DND-41 (cell line): ENCODE measurements around the gene ANKRD6.

ENCODE experiments used
- ATAC-seq: fragments of 200-7000 bp; cut with Tn5 transposase; 3 replicates; pipeline ENCODE4 v1.9.1; 2021; ENCODE audit warnings: low read depth; ENCODE audit not compliant: insufficient read depth
- DNase-seq: peaks from one replicate; pipeline ENCODE4 v3.0.0-alpha.2; 2020
- H2AFZ ChIP-seq: 2 replicates; pipeline ENCODE4 v1.6.0; 2012; ENCODE audit warnings: low read depth, low read length
- H3K27ac ChIP-seq: 2 replicates; pipeline ENCODE4 v1.5.1; 2012; ENCODE audit warnings: low read length, inconsistent platforms
- H3K27me3 ChIP-seq: fragments of 200-600 bp; sonication (generic); 2 replicates; pipeline ENCODE4 v1.6.0; 2012; ENCODE audit warnings: low read length, mild to moderate bottlenecking, inconsistent platforms; ENCODE audit not compliant: insufficient read depth, poor library complexity
- H3K36me3 ChIP-seq: 2 replicates; pipeline ENCODE4 v1.5.1; 2012; ENCODE audit warnings: low read length, inconsistent platforms; ENCODE audit not compliant: insufficient read depth
- H3K4me1 ChIP-seq: 2 replicates; pipeline ENCODE4 v1.5.1; 2012; ENCODE audit warnings: mild to moderate bottlenecking, low read length; ENCODE audit not compliant: insufficient read depth
- H3K4me2 ChIP-seq: 2 replicates; pipeline ENCODE4 v1.6.0; 2012; ENCODE audit warnings: mild to moderate bottlenecking, moderate library complexity, low read length, inconsistent platforms; ENCODE audit not compliant: insufficient read depth
- H3K4me3 ChIP-seq, 2 experiments: fragments of 200-600 bp in 1 of 2; shearing (Covaris generic) in 1 of 2; 2 replicates each; pipeline ENCODE4 v1.5.1; 2012 to 2016; ENCODE audit warnings: inconsistent platforms in 2 of 2, low read length in 2 of 2, mild to moderate bottlenecking in 2 of 2, low read depth in 1 of 2, moderate library complexity in 1 of 2
- H3K79me2 ChIP-seq: 2 replicates; pipeline ENCODE4 v1.6.0; 2012; ENCODE audit warnings: low read length, inconsistent platforms; ENCODE audit not compliant: insufficient read depth
- H3K9ac ChIP-seq: 2 replicates; pipeline ENCODE4 v1.6.0; 2012; ENCODE audit warnings: low read depth, mild to moderate bottlenecking, inconsistent platforms, low read length, moderate library complexity
- H3K9me3 ChIP-seq: 2 replicates; pipeline ENCODE4 v1.5.1; 2012; ENCODE audit warnings: low read length, moderate library complexity, mild to moderate bottlenecking, inconsistent platforms; ENCODE audit not compliant: insufficient read depth, severe bottlenecking
- H4K20me1 ChIP-seq: 2 replicates; pipeline ENCODE4 v1.6.0; 2012; ENCODE audit warnings: low read length; ENCODE audit not compliant: insufficient read depth
- EZH2 ChIP-seq: IDR thresholded peaks from 3 replicates; pipeline ENCODE4 v1.6.1; 2012; ENCODE audit warnings: borderline replicate concordance, low read depth, mild to moderate bottlenecking, moderate library complexity, low read length, inconsistent platforms; ENCODE audit not compliant: severe bottlenecking
- TF ChIP-seq, protein P1 (sequence below): IDR thresholded peaks from 2 replicates; pipeline ENCODE4 v1.5.1; 2012; ENCODE audit warnings: borderline replicate concordance, low read length, moderate library complexity, mild to moderate bottlenecking; ENCODE audit not compliant: poor library complexity, severe bottlenecking; ENCODE audit errors: extremely low read depth

Gene ANKRD6

DNA sequence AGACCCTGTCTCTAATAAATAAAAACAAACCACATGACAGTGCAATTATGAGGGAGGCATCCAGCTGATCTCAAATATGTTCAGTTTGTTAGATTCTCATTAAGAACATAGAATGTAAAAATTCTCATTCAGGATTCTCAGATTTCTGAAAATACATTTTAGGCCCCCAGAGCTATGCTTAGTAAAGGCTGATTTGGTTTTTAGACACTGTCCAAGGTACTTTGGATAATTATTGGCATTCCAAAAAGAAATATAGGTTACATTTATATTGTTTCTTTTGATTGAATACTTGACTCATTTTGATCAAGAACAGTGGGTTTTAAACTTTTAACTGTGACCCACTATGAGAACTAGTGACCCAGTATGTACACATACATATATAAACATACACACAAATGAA, 55.5 kb downstream of the ANKRD6 start:
- ATAC-seq = no peak

GRCh38 chr6:89489078-89489477, 56.1 kb downstream of the ANKRD6 start:
- no peaks in the 10 kb centered on the region for H3K79me2 ChIP-seq
- H3K27ac ChIP-seq = no peak overlapping the region
- H3K4me1 ChIP-seq = no peaks in the 10 kb centered on the region
- no peak overlapping the region for H3K4me3 ChIP-seq
- no peaks in the 10 kb centered on the region for H4K20me1 ChIP-seq
- H3K9me3 ChIP-seq = no peaks in the 10 kb centered on the region
- no peak for TF ChIP-seq EZH2
- TF ChIP-seq, protein P1, sequence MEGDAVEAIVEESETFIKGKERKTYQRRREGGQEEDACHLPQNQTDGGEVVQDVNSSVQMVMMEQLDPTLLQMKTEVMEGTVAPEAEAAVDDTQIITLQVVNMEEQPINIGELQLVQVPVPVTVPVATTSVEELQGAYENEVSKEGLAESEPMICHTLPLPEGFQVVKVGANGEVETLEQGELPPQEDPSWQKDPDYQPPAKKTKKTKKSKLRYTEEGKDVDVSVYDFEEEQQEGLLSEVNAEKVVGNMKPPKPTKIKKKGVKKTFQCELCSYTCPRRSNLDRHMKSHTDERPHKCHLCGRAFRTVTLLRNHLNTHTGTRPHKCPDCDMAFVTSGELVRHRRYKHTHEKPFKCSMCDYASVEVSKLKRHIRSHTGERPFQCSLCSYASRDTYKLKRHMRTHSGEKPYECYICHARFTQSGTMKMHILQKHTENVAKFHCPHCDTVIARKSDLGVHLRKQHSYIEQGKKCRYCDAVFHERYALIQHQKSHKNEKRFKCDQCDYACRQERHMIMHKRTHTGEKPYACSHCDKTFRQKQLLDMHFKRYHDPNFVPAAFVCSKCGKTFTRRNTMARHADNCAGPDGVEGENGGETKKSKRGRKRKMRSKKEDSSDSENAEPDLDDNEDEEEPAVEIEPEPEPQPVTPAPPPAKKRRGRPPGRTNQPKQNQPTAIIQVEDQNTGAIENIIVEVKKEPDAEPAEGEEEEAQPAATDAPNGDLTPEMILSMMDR = no peak
- DNase-seq (no peak), ATAC-seq (no peak)
- no peaks in the 10 kb centered on the region for H3K27me3 ChIP-seq
- H3K9ac ChIP-seq = no peak overlapping the region
- H2AFZ ChIP-seq = no peak overlapping the region
- H3K36me3 ChIP-seq = no peaks in the 10 kb centered on the region
- H3K4me2 ChIP-seq = no peak overlapping the region

More for the DNA sequence above, 55.5 kb downstream of the ANKRD6 start:
- Histone ChIP-seq H3K27me3 (no peaks in the 10 kb centered on the region), H3K9me3 (no peaks in the 10 kb centered on the region), H3K4me1 (no peaks in the 10 kb centered on the region), H2AFZ (no peak overlapping the region), H3K4me3 (no peak overlapping the region), H3K9ac (no peak overlapping the region), H3K79me2 (no peaks in the 10 kb centered on the region), H3K36me3 (no peaks in the 10 kb centered on the region), H3K27ac (no peak overlapping the region), H3K4me2 (no peak overlapping the region), H4K20me1 (no peaks in the 10 kb centered on the region)
- DNase-seq = no peak
- TF ChIP-seq, protein P1 = no peak
- no peak for TF ChIP-seq EZH2

DNA sequence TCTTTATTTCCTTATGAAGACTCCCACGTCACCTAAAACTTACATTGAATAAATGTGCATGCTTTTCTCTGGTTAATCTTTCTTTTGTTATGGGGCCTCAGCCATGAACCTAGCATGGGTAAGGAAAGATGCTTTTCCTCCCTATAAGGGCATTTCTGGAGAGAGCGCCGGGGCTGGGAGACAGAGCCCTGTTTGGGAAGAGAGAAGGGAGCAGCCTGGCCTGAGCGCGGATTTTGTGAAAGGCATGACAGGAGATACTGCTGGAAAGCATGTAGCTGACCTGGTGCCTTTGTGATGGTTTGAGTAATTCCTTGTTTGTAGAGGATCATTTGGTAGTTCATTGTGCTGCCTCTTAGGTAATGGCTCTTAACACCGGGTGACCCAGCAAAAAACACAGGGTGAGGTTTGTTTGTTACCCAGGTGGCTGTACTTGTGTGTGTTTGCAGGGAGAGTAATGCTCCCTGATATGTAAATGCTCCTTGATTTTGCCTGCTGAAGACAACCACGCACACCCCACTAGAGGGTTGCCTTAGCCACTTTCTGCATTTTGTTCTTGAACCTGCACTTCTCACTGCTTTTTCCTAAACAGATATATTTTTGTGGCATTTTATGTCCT, 59.2 kb downstream of the ANKRD6 start:
- no peaks in the 10 kb centered on the region for H3K79me2 ChIP-seq
- no peaks in the 10 kb centered on the region for H3K27me3 ChIP-seq
- no peak overlapping the region for H3K4me3 ChIP-seq
- H3K36me3 ChIP-seq = no peaks in the 10 kb centered on the region
- H3K9ac ChIP-seq = no peak overlapping the region
- no peaks in the 10 kb centered on the region for H3K9me3 ChIP-seq
- H3K4me2 ChIP-seq = no peak overlapping the region
- no peaks in the 10 kb centered on the region for H3K4me1 ChIP-seq
- DNase-seq (no peak), ATAC-seq (no peak)
- no peak overlapping the region for H3K27ac ChIP-seq
- TF ChIP-seq, protein P1 = no peak
- TF ChIP-seq EZH2 = no peak
- no peaks in the 10 kb centered on the region for H4K20me1 ChIP-seq
- H2AFZ ChIP-seq = no peak overlapping the region
